Mucosa of descending colon (tissue), 3 donors: ENCODE data around the gene C20orf96. TPM values are rescaled to one million over a fixed set of nuclear protein-coding genes. Genes with fewer than 3 reads are reported as not detected.

ENCODE experiments used
- ATAC-seq: fragments of 200-7000 bp; cut with Tn5 transposase; one replicate; pipeline ENCODE4 v1.9.1; 2020; ENCODE audit warnings: mild to moderate bottlenecking, moderate library complexity
- DNase-seq, 3 donors: peaks; one replicate each; pipeline ENCODE4 v3.0.0-alpha.2; 2020
- H3K36me3 ChIP-seq: fragments of 200-600 bp; one replicate; pipeline ENCODE4 v1.8.0; 2021; ENCODE audit warnings: low read depth, mild to moderate bottlenecking
- H3K4me1 ChIP-seq: fragments of 200-600 bp; one replicate; pipeline ENCODE4 v1.8.0; 2021; ENCODE audit warnings: low read depth, mild to moderate bottlenecking
- H3K4me3 ChIP-seq: fragments of 200-600 bp; one replicate; pipeline ENCODE4 v1.8.0; 2021; ENCODE audit warnings: mild to moderate bottlenecking
- H3K9me3 ChIP-seq: fragments of 200-600 bp; one replicate; pipeline ENCODE4 v1.8.0; 2021; ENCODE audit warnings: mild to moderate bottlenecking
- CTCF ChIP-seq: fragments of 200-600 bp; IDR thresholded peaks from one replicate; pipeline ENCODE4 v1.8.0; 2022; ENCODE audit warnings: antibody characterized with exemption, mild to moderate bottlenecking
- intact Hi-C, 2 donors: fragments of 100-400 bp; cut with DNase I in 1 of 2; cut with micrococcal nuclease in 1 of 2; formaldehyde crosslinking; loops; one replicate each; pipeline versions ENCODE4 v1.11.0 to v1.11.1; 2022; cut with DNase I, micrococcal nuclease
- total RNA-seq, 3 donors: library from RNA; stranded (reverse); fragmentation: NEBNext Ultra II Directional in 2 of 3; extraction: Animal tissue kit (Norgen Biotek cat#: 25700) in 2 of 3; gene quantifications; one replicate each; pipeline versions ENCODE4 v1.2.1 to v1.2.4, GENCODE V29; 2021 to 2023
- donor health status: DM: no; HTN: no; CAD: no; lungs with moderate emphysema.
- donor health status: DM: no; HTN: no; CAD: no.
- donor health status: DM: no; HTN: yes; CAD: no.

C20orf96 gene
- total RNA-seq, 3 donors from 2014 or later, result 6.8 to 12.1 (median 11.3) TPM

- no peaks in the 10 kb centered on the region for H3K4me1 ChIP-seq
- no peak for TF ChIP-seq CTCF
- H3K9me3 ChIP-seq, result no peaks in the 10 kb centered on the region
- no peaks in the 10 kb centered on the region for H3K36me3 ChIP-seq
- intact Hi-C loops, result no loop called here
- H3K4me3 ChIP-seq, result no peak overlapping the region
- ATAC-seq (no peak), DNase-seq (no peak)
Measured at GRCh38 chr20:310645-311044, 20.1 kb upstream of the C20orf96 start.

GRCh38 chr20:309841-310644 is 19.5 kb upstream of the C20orf96 start:
- H3K9me3 ChIP-seq, result no peaks in the 10 kb centered on the region
- H3K4me3 ChIP-seq, result no peak overlapping the region
- TF ChIP-seq CTCF, result no peak
- H3K36me3 ChIP-seq, result no peaks in the 10 kb centered on the region
- H3K4me1 ChIP-seq, result no peaks in the 10 kb centered on the region
- ATAC-seq, result peak; percentile 95
- DNase-seq, result peak; percentile 85 to 93 (median 86)
- intact Hi-C loops, result no loop called here

GRCh38 chr20:309306-309840 is 18.8 kb upstream of the C20orf96 start:
- intact Hi-C loops, result no loop called here
- Histone ChIP-seq H3K9me3 (no peaks in the 10 kb centered on the region), H3K4me1 (peaks cover 2% of the 10 kb centered on the region), H3K4me3 (no peak overlapping the region), H3K36me3 (no peaks in the 10 kb centered on the region)
- no peak for TF ChIP-seq CTCF
- DNase-seq, result no peak
- no peak for ATAC-seq

GRCh38 chr20:308427-309038 is 18.0 kb upstream of the C20orf96 start:
- Histone ChIP-seq H3K36me3 (no peaks in the 10 kb centered on the region), H3K9me3 (no peaks in the 10 kb centered on the region), H3K4me1 (peaks cover 2% of the 10 kb centered on the region), H3K4me3 (no peak overlapping the region)
- ATAC-seq (no peak), DNase-seq (no peak)
- TF ChIP-seq CTCF, result no peak
- intact Hi-C loops, result no loop called here

- H3K9me3 ChIP-seq, result no peaks in the 10 kb centered on the region
- H3K4me3 ChIP-seq, result no peak overlapping the region
- ATAC-seq (no peak), DNase-seq (no peak)
- intact Hi-C loops, result no loop called here
- no peaks in the 10 kb centered on the region for H3K36me3 ChIP-seq
- peaks cover 2% of the 10 kb centered on the region for H3K4me1 ChIP-seq
- no peak for TF ChIP-seq CTCF
Measured at GRCh38 chr20:305745-306144, 15.2 kb upstream of the C20orf96 start.
